GM12874 (cell line): ENCODE data around the gene PARD3B.

Source experiments
- TF ChIP-seq, protein P1 (sequence below): IDR thresholded peaks from 2 replicates; pipeline ENCODE4 v1.5.1; 2011; ENCODE audit warnings: low read depth, mild to moderate bottlenecking, control low read depth, low read length, moderate library complexity; ENCODE audit not compliant: insufficient read depth

Gene PARD3B

DNA sequence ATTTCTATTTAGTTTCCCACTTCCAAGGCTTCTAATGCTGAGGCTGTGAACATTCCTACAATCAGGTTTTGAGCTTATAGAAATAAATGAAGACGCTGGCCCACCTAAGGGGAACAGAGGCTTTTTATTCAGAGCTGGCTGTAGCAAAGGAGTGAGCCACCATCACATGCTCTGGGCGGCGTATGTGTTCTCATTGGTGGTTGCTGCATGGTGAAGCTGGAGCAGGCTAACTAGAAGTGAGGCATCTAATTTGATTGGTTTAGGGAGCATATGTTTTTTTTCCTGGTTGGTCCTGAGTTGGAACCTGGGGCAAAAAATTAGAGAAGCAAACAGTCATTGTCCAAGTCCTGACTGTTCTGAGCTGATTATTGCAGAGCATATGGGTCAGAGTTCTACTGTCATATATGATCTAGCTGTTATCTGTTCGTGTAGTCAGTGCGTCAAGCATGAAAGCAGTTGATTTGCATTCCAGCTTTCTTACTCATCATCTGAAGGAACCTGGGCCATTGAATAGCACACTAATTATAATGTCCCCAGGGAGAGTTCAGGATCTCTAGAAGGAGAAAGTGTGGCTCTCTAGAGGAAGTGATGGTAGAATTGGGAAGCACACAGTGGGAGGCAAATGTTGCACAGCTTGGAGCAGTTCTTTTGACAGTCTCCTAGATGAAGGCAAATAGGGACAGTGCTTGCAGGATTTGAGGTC, 279.6 kb downstream of the PARD3B start:
- TF ChIP-seq, protein P1, sequence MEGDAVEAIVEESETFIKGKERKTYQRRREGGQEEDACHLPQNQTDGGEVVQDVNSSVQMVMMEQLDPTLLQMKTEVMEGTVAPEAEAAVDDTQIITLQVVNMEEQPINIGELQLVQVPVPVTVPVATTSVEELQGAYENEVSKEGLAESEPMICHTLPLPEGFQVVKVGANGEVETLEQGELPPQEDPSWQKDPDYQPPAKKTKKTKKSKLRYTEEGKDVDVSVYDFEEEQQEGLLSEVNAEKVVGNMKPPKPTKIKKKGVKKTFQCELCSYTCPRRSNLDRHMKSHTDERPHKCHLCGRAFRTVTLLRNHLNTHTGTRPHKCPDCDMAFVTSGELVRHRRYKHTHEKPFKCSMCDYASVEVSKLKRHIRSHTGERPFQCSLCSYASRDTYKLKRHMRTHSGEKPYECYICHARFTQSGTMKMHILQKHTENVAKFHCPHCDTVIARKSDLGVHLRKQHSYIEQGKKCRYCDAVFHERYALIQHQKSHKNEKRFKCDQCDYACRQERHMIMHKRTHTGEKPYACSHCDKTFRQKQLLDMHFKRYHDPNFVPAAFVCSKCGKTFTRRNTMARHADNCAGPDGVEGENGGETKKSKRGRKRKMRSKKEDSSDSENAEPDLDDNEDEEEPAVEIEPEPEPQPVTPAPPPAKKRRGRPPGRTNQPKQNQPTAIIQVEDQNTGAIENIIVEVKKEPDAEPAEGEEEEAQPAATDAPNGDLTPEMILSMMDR = no peak

- TF ChIP-seq, protein P1 = no peak
These were observed 280.4 kb downstream of the PARD3B start for GRCh38 chr2:204825681-204826080.

DNA sequence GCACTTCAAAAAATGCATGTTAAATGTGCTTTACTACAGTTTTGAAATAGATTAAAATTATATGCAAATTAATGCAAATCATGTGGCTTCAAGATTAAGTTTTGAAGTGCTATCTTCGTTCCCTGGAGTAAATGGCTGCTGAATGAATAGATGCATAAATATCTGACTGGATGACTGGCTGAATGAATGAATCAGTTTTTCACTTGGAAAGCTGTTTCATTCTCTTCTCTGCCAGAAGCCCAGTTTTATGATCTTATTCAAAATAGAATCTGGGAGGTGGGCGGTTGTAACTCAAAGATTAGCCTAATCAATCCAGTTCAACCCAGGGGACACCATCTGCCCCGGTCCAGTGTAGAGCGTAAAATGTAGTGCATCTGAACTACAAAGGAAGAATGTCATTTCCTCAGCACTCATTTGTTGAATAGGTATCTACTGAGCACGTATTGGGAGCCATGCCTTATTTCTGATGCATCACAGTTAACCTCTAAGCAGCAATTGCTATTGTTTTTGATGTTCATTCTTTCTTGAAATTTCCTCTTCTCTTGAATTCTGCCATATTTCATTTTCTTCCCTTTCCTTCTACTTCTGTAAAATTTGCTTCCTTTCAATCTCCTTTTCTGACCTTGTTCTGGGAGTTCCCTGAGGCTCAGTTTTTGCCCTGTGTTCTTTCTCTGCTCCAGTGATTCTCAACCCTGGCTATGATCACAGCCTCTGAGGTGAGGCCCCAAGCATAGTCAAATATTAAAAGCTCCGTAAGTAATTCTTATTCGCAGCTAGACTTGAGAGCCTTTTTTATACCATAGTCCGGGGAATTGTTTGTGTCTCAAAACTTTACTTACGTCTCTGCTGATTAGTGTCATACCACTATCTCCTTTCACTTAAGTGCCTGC, 282.7 kb downstream of the PARD3B start:
- TF ChIP-seq, protein P1 = no peak

GRCh38 chr2:204834716-204835384, 289.6 kb downstream of the PARD3B start:
- TF ChIP-seq, protein P1 = no peak

DNA sequence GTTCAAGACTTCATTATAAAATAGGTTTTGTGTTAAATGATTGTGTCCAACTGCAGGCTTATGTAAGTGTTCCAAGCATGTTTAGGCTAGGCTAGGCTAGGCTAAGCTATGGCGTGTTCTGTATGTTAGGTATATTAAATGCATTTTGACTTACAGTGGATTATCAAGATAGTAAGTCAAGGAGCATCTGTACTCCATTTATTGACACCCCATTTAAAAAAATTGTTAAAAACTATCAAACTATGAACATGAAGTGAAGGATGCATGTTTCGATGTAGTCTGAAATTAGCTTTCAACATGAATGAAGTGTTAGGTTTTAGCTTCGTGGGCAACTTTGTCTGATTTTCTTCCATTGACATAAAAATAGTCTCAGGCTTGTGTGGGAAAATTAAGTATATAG, 290.5 kb downstream of the PARD3B start:
- TF ChIP-seq, protein P1 = no peak

DNA sequence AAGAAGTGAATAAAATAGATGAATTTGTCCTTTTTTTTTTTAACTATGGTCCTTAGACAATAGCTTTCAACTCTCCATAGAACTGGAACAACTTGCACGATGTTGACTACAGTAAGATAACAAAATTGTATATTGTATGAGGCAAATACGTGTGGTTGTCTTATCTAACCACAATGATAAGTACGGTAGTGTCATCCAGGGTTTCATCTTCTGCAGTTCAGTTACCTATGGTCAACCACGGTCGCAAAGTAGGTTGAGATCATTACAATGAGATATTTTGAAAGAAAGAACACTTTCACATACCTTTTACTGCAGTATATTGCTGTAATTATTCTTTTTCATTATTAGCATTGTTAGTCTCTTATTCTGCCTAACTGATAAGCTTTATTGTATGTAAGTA, 295.2 kb downstream of the PARD3B start:
- TF ChIP-seq, protein P1 = no peak

DNA sequence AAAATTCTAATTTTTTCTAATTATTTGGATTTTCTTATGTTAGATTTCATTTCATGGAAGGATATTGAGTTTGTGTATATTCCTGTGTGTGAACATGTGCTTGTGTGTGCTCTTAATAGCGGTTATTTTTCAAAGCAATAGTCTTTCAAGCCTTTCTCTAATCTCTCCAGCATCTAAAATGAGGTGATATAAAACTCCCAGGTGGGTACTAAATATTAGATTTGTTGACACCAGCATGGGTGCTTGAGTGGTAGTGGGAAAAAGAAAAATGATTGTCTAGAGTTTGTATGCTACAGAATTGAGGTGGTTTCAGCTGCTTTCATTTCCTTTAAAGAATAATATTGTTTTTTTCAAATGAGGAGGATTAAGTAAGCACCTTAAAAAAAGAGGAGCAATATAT, 296.8 kb downstream of the PARD3B start:
- TF ChIP-seq, protein P1 = no peak
